ENCODE data around the gene PRSS53. TPM values are rescaled to one million over a fixed set of nuclear protein-coding genes. Genes with fewer than 3 reads are reported as not detected.

Gene PRSS53
- total RNA-seq, 1 donor, result 2.8 TPM

GRCh38 chr16:31110106-31111034, 21.6 kb upstream of the PRSS53 start:
- no peak for TF ChIP-seq CTCF (IDR thresholded peaks at IDR 0.05; ENCODE audit: insufficient read depth, low read length)
- H3K4me3 ChIP-seq (ENCODE audit: low read depth, low read length), result no peak overlapping the region
- DNase-seq (ENCODE audit: low read depth), result no peak

GRCh38 chr16:31109622-31110021, 20.9 kb upstream of the PRSS53 start:
- no peak overlapping the region for H3K4me3 ChIP-seq (ENCODE audit: low read depth, low read length)
- TF ChIP-seq CTCF (IDR thresholded peaks at IDR 0.05; ENCODE audit: insufficient read depth, low read length), result no peak
- no peak for DNase-seq (ENCODE audit: low read depth)

GRCh38 chr16:31108794-31109558, 20.2 kb upstream of the PRSS53 start:
- peak overlapping the region; percentile 90 for H3K4me3 ChIP-seq (ENCODE audit: low read depth, low read length)
- TF ChIP-seq CTCF (IDR thresholded peaks at IDR 0.05; ENCODE audit: insufficient read depth, low read length), result no peak
- DNase-seq (ENCODE audit: low read depth), result no peak

- peak; percentile 62 for DNase-seq (ENCODE audit: low read depth)
- no peak for TF ChIP-seq CTCF (IDR thresholded peaks at IDR 0.05; ENCODE audit: insufficient read depth, low read length)
- peak within 1 kb of the TSS; percentile 90 for H3K4me3 ChIP-seq (ENCODE audit: low read depth, low read length)
Measured at GRCh38 chr16:31108035-31108793, 19.5 kb upstream of the PRSS53 start, which contains the start of gene BCKDK. Gene BCKDK (plus strand): TSS chr16:31108386. CDS start chr16:31109224, 838 bp downstream.

- DNase-seq (ENCODE audit: low read depth), result no peak
- no peak for TF ChIP-seq CTCF (IDR thresholded peaks at IDR 0.05; ENCODE audit: insufficient read depth, low read length)
- H3K4me3 ChIP-seq (ENCODE audit: low read depth, low read length), result no peak overlapping the region
Measured at GRCh38 chr16:31107465-31107867, 18.7 kb upstream of the PRSS53 start.
